Smooth muscle cell of the brain vasculature (primary cell): Measurements from ENCODE around the gene RPS16.

Experiments
- DNase-seq: peaks from one replicate; pipeline ENCODE4 v3.0.0-alpha.2; 2012; ENCODE audit warnings: low read depth, low spot score

RPS16 gene

GRCh38 chr19:39388657-39389056 lies 47.1 kb downstream of the RPS16 start:
- DNase-seq: no peak

GRCh38 chr19:39386557-39386956 lies 49.2 kb downstream of the RPS16 start:
- DNase-seq: no peak

GRCh38 chr19:39385629-39386411 lies 49.9 kb downstream of the RPS16 start:
- no peak for DNase-seq

GRCh38 chr19:39384839-39385568 lies 50.7 kb downstream of the RPS16 start:
- no peak for DNase-seq
